ENCODE measurements around the gene FAM50A. TPM values are rescaled to one million over a fixed set of nuclear protein-coding genes. Genes with fewer than 3 reads are reported as not detected.
"Not testable (repeated sequence)": the region's sequence is repeated elsewhere in the genome, so short reads cannot be mapped to it uniquely, and the experiment has no call there.

The FAM50A gene
- total RNA-seq, 1 donor from 2014 or later, result 19.3 TPM

DNA sequence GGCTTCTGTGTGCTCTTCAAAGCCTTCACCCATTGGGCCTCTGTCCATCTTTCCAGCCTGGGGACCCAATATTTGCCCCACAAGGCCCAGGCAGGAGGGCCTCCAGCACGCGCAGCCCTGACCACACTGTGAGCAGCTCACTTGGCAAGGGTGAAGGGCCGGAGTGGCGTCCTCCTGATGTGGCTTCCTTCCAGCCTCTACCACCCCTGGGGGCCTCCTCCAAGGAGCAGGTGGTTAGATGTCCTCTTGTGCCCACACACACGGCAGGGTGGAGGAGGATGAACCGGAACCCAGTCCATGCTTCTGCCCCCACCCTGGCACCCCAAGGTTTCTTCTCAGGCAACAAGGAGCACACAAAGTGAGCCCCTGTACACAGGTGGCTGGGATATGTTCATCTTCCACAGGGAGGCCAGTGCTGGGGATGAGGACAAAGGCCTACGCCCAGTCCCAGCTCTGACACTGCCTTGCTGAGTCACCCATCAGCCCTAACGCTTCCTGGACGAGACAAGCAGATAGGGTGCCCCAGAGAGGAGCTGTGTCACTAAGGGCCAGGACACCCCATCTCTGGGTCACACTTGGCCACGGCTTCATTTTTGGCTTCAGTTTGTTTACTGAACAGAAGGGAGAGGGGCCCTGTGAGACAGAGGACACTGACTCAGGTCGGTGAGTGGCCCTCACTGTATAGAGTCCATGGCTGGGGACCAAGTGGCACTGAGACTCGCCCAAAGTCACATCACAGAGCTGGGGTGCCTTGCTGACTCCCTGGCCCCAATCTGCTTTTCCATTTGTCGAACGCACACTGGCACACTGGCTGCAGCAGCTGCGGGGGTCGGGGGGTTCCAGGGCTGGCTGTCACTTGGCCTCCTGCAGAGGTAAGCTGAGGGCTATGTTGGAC is 40.6 kb downstream of the FAM50A start:
- no peak for DNase-seq (ENCODE audit: low spot score)

- DNase-seq (ENCODE audit: low spot score), result no peak
Observed at GRCh38 chrX:154485150-154486051, 41.5 kb downstream of the FAM50A start.

GRCh38 chrX:154486052-154486395 is 42.1 kb downstream of the FAM50A start:
- peak; percentile 6 for DNase-seq (ENCODE audit: low spot score)

- DNase-seq (ENCODE audit: low spot score), result peak; percentile 73
Observed at GRCh38 chrX:154486396-154487207, 42.7 kb downstream of the FAM50A start, which contains the start of gene UBL4A. Gene UBL4A (minus strand): TSS chrX:154486615. CDS start chrX:154486584, 31 bp downstream.

DNA sequence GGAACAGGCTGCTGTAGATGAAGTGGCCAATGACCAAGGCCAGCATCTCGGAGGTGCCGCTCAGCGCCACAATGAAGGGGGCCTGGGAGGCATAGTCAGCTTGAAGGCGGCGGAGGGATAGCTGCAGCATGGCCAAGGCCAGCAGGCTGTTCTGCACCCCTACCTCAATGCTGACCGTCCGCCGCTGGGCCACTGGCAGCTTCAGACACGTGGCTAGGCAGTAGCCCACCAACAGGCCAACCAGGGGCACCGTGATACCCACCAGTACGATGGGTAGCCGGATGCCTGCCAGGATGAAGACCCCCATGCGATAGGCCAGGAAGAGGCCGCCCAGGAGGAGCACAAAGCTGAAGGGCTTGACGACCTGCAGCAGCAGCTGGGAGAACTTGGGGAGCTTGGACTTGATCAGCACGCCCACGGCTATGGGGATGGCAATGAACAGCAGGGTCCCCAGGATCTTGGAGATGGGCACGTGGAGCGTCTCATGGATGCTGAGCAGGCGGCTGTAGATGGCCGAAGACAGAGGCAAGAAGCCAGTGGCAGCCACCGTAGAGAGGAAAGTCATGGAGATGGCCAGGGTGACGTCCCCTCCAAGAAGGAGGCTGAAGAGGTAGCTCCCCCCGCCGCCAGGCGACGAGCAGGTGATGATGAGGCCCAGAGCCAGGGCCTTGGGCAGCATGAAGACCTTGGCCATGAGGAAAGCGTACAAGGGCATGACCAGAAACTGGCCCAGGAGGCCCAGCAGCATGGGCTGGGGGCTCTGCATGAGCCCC is 43.8 kb downstream of the FAM50A start:
- DNase-seq (ENCODE audit: low spot score), result no peak

GRCh38 chrX:154488336-154489075 is 44.6 kb downstream of the FAM50A start:
- DNase-seq (ENCODE audit: low spot score), result no peak

GRCh38 chrX:154489182-154489581 is 45.2 kb downstream of the FAM50A start:
- no peak for DNase-seq (ENCODE audit: low spot score)

GRCh38 chrX:154490021-154490413 is 46.1 kb downstream of the FAM50A start:
- DNase-seq (ENCODE audit: low spot score), result peak; percentile 44

GRCh38 chrX:154490414-154491083 is 46.6 kb downstream of the FAM50A start, which contains the start of gene SLC10A3:
Gene SLC10A3 (minus strand): TSS chrX:154490629. CDS start chrX:154488940, 1,689 bp downstream.
- DNase-seq (ENCODE audit: low spot score), result peak; percentile 94

- DNase-seq (ENCODE audit: low spot score), result no peak
Observed at GRCh38 chrX:154494715-154495114, 50.8 kb downstream of the FAM50A start.

GRCh38 chrX:154495472-154495922 is 51.6 kb downstream of the FAM50A start:
- no peak for DNase-seq (ENCODE audit: low spot score)

DNA sequence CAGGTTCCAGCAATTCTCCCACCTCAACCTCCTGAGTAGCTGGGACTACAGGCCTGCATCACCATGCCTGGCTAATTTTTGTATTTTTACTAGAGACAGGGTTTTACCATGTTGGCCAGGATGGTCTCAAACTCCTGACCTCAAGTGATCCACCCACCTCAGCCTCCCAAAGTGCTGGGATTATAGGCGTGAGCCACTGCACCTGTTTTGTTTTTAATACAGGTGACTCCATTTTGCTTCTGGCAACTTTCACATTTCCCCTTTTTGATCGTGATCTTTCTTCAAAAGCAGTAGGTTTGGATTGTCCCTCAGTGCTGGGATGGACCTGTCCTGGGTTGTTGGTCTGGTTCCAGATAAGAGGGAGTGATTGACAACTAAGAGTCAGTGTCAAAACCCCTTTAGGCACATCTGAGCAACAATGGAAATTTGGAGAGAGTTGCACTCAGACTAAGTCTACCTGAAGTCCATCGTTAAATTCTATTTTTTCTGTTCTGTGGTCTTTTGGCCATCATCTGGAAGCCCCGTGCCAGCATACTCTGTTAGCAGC is 52.7 kb downstream of the FAM50A start:
- DNase-seq (ENCODE audit: low spot score), result not testable (repeated sequence)

Other genes starting within 250 kb of the FAM50A start
- gene OPN1MW2, start 224.4 kb upstream of the FAM50A start, total RNA-seq (ENCODE audit: insufficient read depth, low replicate concordance), result not detected
- not detected for gene OPN1MW3, start 186.6 kb upstream of the FAM50A start, total RNA-seq (ENCODE audit: insufficient read depth, low replicate concordance)
- not detected for gene TEX28, start 149.0 kb upstream of the FAM50A start, total RNA-seq (ENCODE audit: insufficient read depth, low replicate concordance)
- 22.4 TPM for gene TKTL1, start 148.3 kb upstream of the FAM50A start, total RNA-seq (ENCODE audit: insufficient read depth, low replicate concordance)
- gene FLNA, start 69.5 kb upstream of the FAM50A start, total RNA-seq (ENCODE audit: insufficient read depth, low replicate concordance), result 4,615 TPM
- gene EMD, start 64.8 kb upstream of the FAM50A start, total RNA-seq (ENCODE audit: insufficient read depth, low replicate concordance), result 22.9 TPM
- gene RPL10, start 45.8 kb upstream of the FAM50A start, total RNA-seq (ENCODE audit: insufficient read depth, low replicate concordance), result 2,985 TPM
- 27.7 TPM for gene DNASE1L1, start 34.9 kb upstream of the FAM50A start, total RNA-seq (ENCODE audit: insufficient read depth, low replicate concordance)
- gene TAFAZZIN, start 32.6 kb upstream of the FAM50A start, total RNA-seq (ENCODE audit: insufficient read depth, low replicate concordance), result 33.7 TPM
- gene ATP6AP1, start 15.5 kb upstream of the FAM50A start, total RNA-seq (ENCODE audit: insufficient read depth, low replicate concordance), result 31.5 TPM
- gene GDI1, start 7.0 kb upstream of the FAM50A start, total RNA-seq (ENCODE audit: insufficient read depth, low replicate concordance), result 55.4 TPM
- gene PLXNA3, start 14.1 kb downstream of the FAM50A start, total RNA-seq (ENCODE audit: insufficient read depth, low replicate concordance), result 10.1 TPM
- gene LAGE3, start 35.1 kb downstream of the FAM50A start, total RNA-seq (ENCODE audit: insufficient read depth, low replicate concordance), result 14.9 TPM
- 15.2 TPM for gene UBL4A, start 42.5 kb downstream of the FAM50A start, total RNA-seq (ENCODE audit: insufficient read depth, low replicate concordance)
- gene SLC10A3, start 46.5 kb downstream of the FAM50A start, total RNA-seq (ENCODE audit: insufficient read depth, low replicate concordance), result 10.4 TPM
- gene FAM3A, start 72.1 kb downstream of the FAM50A start, total RNA-seq (ENCODE audit: insufficient read depth, low replicate concordance), result 33.2 TPM
- gene G6PD, start 102.7 kb downstream of the FAM50A start, total RNA-seq (ENCODE audit: insufficient read depth, low replicate concordance), result 12.3 TPM
- 4.8 TPM for gene IKBKG, start 103.5 kb downstream of the FAM50A start, total RNA-seq (ENCODE audit: insufficient read depth, low replicate concordance)
- not detected for gene CTAG1A, start 141.0 kb downstream of the FAM50A start, total RNA-seq (ENCODE audit: insufficient read depth, low replicate concordance)
- not detected for gene CTAG1B, start 175.1 kb downstream of the FAM50A start, total RNA-seq (ENCODE audit: insufficient read depth, low replicate concordance)
- gene CTAG2, start 209.4 kb downstream of the FAM50A start, total RNA-seq (ENCODE audit: insufficient read depth, low replicate concordance), result not detected